Central memory CD8-positive, alpha-beta T cell (primary cell): ENCODE results near the gene CNTNAP2.

Experiments
- ATAC-seq: fragments of 150-1000 bp; cut with Tn5 transposase; replicated peaks from 2 replicates; pipeline ENCODE4 v1.10.0; 2022; ENCODE audit warnings: mild to moderate bottlenecking, moderate FRiP score, moderate number of reproducible peaks; ENCODE audit not compliant: poor library complexity, severe bottlenecking; ENCODE audit errors: extremely low read depth
- DNase-seq, 2 donors: peaks; one replicate each; pipeline ENCODE4 v3.0.0; 2021; ENCODE audit warnings: low spot score in 2 of 2
- H3K27ac Mint-ChIP-seq: one replicate; pipeline ENCODE4 v1.8.0; 2022; ENCODE audit warnings: low read depth, mild to moderate bottlenecking, moderate library complexity, mixed read lengths
- H3K27me3 Mint-ChIP-seq: one replicate; pipeline ENCODE4 v1.8.0; 2022; ENCODE audit warnings: mixed read lengths
- H3K36me3 Mint-ChIP-seq: one replicate; pipeline ENCODE4 v1.8.0; 2022; ENCODE audit warnings: mild to moderate bottlenecking, moderate library complexity, mixed read lengths; ENCODE audit not compliant: insufficient read depth
- H3K4me1 Mint-ChIP-seq: one replicate; pipeline ENCODE4 v1.8.0; 2022; ENCODE audit warnings: mixed read lengths
- H3K4me3 Mint-ChIP-seq: one replicate; pipeline ENCODE4 v1.8.0; 2022; ENCODE audit warnings: mild to moderate bottlenecking, moderate library complexity, mixed read lengths
- H3K9me3 Mint-ChIP-seq: one replicate; pipeline ENCODE4 v1.8.0; 2022; ENCODE audit warnings: mixed read lengths

The CNTNAP2 gene

DNA sequence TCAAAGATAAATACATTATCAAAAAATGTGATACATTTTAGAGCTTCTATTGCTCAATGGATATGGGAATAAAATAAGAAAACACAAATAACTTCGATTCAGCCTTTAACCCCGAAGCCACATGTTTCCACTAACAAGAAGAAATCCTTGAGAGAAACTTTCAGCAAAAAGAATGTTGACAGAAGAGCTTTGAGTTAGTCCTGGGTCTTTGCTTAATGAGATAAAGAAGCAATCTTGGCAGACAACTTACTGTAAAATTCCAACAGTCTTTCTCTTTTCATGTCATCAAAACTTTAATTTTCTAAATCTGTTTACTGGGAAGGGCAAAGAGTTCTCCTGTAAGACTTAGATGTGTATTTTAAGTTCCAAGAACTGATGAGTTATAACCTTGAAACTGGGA is 810.2 kb downstream of the CNTNAP2 start:
- Mint-ChIP-seq H3K4me3 (no peak overlapping the region), H3K27ac (no peak overlapping the region), H3K27me3 (no peaks in the 10 kb centered on the region), H3K36me3 (no peaks in the 10 kb centered on the region), H3K9me3 (no peaks in the 10 kb centered on the region), H3K4me1 (no peaks in the 10 kb centered on the region)
- ATAC-seq (no peak), DNase-seq (no peak)

DNA sequence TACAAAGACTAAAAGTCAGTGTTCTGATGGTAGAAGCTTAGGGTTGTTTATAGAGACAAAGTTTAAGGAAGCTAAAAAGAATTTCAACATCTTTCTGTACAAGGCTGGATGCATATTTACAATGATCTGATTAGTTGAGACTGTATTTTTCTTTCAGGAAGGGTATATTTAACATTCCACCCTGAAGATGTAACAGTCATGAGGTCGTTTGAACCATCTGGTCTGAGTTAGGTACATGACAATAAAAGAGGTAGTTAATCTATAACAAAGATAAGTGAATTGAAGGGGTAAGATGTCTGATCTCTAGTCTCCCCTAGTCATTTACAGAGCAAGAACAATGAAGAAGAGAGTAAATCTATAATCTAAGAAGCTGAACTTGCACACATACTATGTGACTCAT is 821.2 kb downstream of the CNTNAP2 start:
- Mint-ChIP-seq H3K4me1 (no peaks in the 10 kb centered on the region), H3K27me3 (no peaks in the 10 kb centered on the region), H3K9me3 (peaks cover 19% of the 10 kb centered on the region), H3K36me3 (no peaks in the 10 kb centered on the region), H3K4me3 (no peak overlapping the region), H3K27ac (no peak overlapping the region)
- ATAC-seq: no peak
- no peak for DNase-seq

DNA sequence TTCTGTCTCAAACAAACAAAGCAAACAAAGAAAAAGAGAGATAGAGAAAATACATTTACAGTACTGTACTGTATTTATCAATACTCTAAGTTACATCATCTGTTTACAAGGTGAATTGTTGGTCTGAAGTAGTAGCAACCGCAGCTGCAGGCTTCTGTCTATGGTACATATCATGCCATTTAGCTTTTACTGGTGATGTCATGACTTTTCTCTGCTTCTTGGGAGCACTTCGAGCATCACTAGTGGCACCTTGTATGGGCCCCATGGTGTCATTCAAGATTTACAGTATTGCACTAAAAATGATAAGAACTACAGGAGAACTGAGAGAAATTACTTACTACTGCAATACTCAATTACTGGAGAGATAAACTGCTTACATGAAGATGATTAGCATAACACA is 826.9 kb downstream of the CNTNAP2 start:
- H3K27ac Mint-ChIP-seq: no peak overlapping the region

DNA sequence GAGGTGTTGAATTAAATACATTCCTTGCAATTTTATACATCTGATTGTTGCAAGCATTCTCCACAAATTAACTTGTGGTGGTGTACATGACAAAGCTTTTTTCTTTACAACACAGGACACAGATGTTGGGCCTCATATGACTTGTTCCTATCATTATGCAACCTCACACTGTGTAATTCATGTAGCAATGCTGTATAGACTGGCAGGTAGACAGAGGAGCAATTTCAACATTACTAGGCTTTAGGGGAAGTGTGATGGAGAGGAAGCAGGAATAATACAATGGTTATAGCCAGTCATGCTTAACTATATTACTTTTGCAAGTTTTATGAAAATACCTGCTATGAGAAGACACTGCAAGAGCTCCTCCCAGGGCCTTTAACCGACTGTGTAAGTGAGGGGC is 832.1 kb downstream of the CNTNAP2 start:
- Mint-ChIP-seq H3K4me1 (no peaks in the 10 kb centered on the region), H3K36me3 (no peaks in the 10 kb centered on the region), H3K27ac (no peak overlapping the region), H3K9me3 (peaks cover 22% of the 10 kb centered on the region), H3K27me3 (no peaks in the 10 kb centered on the region), H3K4me3 (no peak overlapping the region)
- ATAC-seq (no peak), DNase-seq (no peak)

More for the DNA sequence above, 826.9 kb downstream of the CNTNAP2 start:
- DNase-seq (no peak), ATAC-seq (no peak)
- Mint-ChIP-seq H3K4me1 (no peaks in the 10 kb centered on the region), H3K4me3 (no peak overlapping the region), H3K9me3 (peaks cover 20% of the 10 kb centered on the region), H3K27me3 (no peaks in the 10 kb centered on the region), H3K36me3 (no peaks in the 10 kb centered on the region)

DNA sequence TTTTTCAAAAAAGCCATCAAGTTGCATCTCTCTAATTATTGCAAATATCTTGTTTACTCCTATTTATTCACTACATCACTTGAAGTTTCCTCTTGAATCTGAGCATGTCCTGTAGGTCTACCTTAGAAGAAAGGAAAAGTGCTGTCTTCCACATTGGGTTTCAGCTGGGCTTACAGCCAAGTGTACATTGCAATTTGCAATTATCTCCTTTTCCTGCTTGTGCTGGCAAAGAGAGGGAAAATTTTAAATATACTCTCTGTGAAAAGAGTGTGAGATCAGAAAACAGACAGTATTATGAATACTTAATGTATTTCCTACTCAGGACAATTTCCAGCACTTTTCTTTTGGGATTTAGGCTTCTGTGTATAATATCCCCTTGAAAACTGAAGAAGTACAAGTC is 839.7 kb downstream of the CNTNAP2 start:
- Mint-ChIP-seq H3K9me3 (peaks cover 18% of the 10 kb centered on the region), H3K4me3 (no peak overlapping the region), H3K4me1 (no peaks in the 10 kb centered on the region), H3K27me3 (no peaks in the 10 kb centered on the region), H3K27ac (no peak overlapping the region), H3K36me3 (no peaks in the 10 kb centered on the region)
- DNase-seq (no peak), ATAC-seq (no peak)

DNA sequence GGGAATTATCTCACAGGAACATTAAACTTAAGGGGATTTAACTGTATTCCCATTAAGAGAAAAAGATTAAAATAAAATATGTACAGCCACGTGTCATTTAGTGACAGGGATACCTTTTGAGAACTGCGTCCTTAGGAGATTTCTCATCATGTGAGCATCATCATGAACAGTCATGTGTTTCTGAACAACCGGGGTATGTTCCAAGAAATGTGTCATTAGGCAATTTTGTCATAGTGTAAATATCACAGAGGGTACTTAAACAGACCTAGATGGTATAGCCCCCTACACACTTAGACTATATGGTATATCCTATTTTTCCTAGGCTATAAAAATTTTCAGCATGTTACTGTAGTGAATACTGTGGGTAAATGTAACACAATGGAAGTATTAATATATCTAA is 840.3 kb downstream of the CNTNAP2 start:
- Mint-ChIP-seq H3K27ac (no peak overlapping the region), H3K36me3 (no peaks in the 10 kb centered on the region), H3K9me3 (peaks cover 18% of the 10 kb centered on the region), H3K27me3 (no peaks in the 10 kb centered on the region), H3K4me1 (no peaks in the 10 kb centered on the region), H3K4me3 (no peak overlapping the region)
- ATAC-seq: no peak
- no peak for DNase-seq

DNA sequence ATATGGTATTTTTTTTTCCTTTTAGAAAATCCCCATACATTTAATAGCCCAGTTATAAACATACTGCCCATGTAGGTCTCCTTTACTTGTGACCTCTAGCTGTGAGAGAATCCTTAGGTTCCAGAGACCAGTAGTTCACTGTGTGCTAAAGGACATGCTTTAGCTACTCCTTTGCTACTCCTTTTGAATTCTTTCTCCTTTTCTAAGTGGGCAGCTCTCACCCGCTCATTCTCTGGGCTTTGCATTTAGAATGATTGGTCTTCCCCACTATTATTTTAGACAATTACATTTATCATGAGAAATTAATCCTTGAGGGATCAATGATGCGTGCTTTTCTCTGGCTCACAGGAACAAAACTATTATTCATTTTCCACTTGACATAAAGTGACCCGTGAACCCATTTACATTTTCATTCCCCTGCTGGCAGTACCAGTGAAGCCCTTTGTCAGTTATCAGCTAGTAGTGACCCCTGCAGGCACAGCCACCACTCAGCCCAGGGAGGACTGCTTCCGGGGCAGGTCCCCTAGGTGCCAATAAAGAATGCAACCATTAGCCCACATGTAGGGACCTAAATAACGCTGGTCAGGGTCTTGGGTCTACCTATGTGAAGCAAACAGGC is 844.3 kb downstream of the CNTNAP2 start:
- no peak overlapping the region for H3K27ac Mint-ChIP-seq
- H3K36me3 Mint-ChIP-seq: no peaks in the 10 kb centered on the region
- H3K4me1 Mint-ChIP-seq: no peaks in the 10 kb centered on the region
- H3K4me3 Mint-ChIP-seq: no peak overlapping the region
- H3K27me3 Mint-ChIP-seq: no peaks in the 10 kb centered on the region
- no peak for DNase-seq
- H3K9me3 Mint-ChIP-seq: peaks cover 12% of the 10 kb centered on the region
- ATAC-seq: no peak

DNA sequence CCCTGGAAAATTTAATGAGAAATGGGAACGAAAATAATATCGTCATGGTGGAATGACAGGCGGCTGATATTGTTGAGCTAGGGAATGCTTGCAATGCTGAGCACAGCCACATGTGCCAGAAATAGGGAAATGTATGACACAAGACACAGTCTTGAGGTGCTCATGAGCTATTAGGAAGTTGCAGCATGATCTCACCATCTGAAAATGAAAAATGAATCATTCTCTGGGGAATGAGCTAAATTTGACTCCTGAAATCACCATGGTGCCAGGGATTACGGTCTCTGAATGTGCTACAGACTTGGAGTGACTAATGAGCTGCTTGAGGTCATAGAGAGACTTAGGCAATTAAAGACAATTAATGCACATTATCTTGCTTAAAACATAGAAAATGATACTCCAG is 845.0 kb downstream of the CNTNAP2 start:
- Mint-ChIP-seq H3K36me3 (no peaks in the 10 kb centered on the region), H3K27me3 (no peaks in the 10 kb centered on the region), H3K4me3 (no peak overlapping the region), H3K9me3 (peaks cover 12% of the 10 kb centered on the region), H3K27ac (no peak overlapping the region), H3K4me1 (no peaks in the 10 kb centered on the region)
- DNase-seq (no peak), ATAC-seq (no peak)

DNA sequence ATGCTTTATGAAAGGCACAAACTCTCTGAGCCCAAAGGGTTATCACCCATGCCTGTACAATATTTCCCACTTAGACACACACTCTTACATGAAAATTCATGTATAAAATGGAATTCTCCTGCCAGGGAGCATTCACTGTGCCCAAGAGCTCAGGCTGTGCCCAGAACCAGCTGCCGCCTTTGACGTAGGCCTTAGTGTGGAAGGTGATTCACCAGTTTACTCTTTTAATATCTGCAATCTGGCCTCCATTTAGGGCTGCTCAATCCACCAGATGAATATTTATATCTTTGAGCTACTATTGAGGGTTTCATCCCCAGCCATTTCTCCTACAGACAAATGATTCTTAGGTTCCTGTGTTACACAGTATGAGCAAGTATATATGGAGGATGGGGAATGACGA is 849.7 kb downstream of the CNTNAP2 start:
- no peaks in the 10 kb centered on the region for H3K27me3 Mint-ChIP-seq
- ATAC-seq: no peak
- no peaks in the 10 kb centered on the region for H3K36me3 Mint-ChIP-seq
- H3K4me1 Mint-ChIP-seq: no peaks in the 10 kb centered on the region
- no peak for DNase-seq
- no peak overlapping the region for H3K4me3 Mint-ChIP-seq
- H3K9me3 Mint-ChIP-seq: no peaks in the 10 kb centered on the region
- no peak overlapping the region for H3K27ac Mint-ChIP-seq

DNA sequence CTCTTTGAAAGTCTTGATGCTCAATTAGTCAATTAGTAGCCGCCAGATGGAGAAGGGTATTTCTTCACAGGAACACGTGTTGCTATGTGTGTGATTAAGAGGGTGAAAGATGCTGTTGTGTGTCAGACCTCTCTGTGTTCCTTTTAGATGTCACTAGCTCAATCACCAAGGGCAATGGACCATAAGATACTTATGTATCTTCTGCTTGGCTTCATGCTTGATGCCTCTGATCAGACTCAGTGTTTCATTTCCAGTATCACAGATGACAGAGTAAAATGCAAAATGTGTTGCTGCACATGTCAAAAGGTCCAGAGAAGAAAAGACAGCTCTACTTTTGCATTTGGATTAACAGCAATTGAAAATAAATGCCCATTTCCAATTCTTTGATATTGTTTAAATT is 865.9 kb downstream of the CNTNAP2 start:
- ATAC-seq: no peak
- H3K9me3 Mint-ChIP-seq: peaks cover 23% of the 10 kb centered on the region
- no peak for DNase-seq
- H3K36me3 Mint-ChIP-seq: no peaks in the 10 kb centered on the region
- H3K4me1 Mint-ChIP-seq: no peaks in the 10 kb centered on the region
- no peak overlapping the region for H3K4me3 Mint-ChIP-seq
- H3K27ac Mint-ChIP-seq: no peak overlapping the region
- H3K27me3 Mint-ChIP-seq: no peaks in the 10 kb centered on the region

DNA sequence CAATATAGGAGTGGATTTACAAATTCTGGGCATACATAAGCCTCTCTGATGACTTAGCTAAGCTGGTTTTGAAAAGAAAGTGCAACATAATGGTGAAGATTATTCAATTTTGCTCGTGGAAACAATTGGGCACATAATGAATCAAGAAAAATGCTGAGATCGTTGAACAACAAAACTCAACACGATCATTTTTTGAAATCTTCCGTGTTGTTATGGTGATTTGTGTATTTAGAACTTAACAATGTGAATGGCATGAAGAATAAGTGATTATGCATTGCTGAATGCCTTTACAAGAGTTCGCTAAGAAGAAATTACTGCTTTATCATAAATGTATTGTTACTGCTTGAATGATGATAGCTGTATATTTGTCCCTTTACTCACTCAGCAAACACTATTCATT is 875.0 kb downstream of the CNTNAP2 start:
- Mint-ChIP-seq H3K27me3 (no peaks in the 10 kb centered on the region), H3K4me1 (no peaks in the 10 kb centered on the region), H3K36me3 (no peaks in the 10 kb centered on the region), H3K27ac (no peak overlapping the region), H3K9me3 (peaks cover 19% of the 10 kb centered on the region), H3K4me3 (no peak overlapping the region)
- ATAC-seq: no peak
- DNase-seq: no peak

DNA sequence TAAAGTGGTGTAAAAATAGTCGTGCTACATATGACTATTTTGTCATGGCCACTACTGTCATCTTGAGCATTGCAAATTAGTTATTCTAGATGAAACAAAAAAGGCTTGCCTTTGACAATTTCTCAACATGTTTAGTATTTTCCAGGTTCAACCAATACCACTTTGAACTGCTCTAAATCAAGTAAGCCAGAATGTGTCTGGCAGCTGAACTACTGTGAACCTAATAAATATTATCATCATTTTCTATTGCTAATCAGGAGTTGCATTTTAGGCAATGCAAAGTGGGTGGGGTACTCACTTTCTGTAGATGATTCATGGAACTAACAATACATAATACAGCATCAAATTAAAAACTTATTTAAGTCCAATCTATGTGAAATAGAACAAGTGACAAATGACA is 877.2 kb downstream of the CNTNAP2 start:
- H3K27ac Mint-ChIP-seq: no peak overlapping the region
- no peaks in the 10 kb centered on the region for H3K4me1 Mint-ChIP-seq
- H3K27me3 Mint-ChIP-seq: no peaks in the 10 kb centered on the region
- no peaks in the 10 kb centered on the region for H3K36me3 Mint-ChIP-seq
- no peak for DNase-seq
- H3K4me3 Mint-ChIP-seq: no peak overlapping the region
- peaks cover 30% of the 10 kb centered on the region for H3K9me3 Mint-ChIP-seq
- ATAC-seq: no peak

DNA sequence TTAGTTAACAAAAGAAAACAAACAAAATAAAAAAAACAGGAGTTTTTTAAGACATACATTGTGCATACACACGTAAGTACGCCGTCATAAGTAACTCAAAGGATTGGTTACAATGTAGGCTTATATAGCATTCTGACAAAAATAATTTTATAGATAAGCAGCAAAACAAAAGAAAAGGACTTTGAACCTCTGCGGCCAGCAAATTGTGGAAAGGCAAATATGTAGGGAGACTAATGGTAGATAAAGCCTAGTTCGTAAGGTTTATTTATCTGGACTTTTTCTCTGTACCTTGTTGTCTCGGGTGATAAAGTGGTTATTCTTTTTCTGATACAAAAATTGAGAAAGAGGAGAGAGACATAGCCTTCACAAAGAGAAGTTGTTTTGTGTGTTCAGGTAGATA is 891.9 kb downstream of the CNTNAP2 start:
- Mint-ChIP-seq H3K4me1 (no peaks in the 10 kb centered on the region), H3K9me3 (peaks cover 19% of the 10 kb centered on the region), H3K36me3 (no peaks in the 10 kb centered on the region), H3K27me3 (no peaks in the 10 kb centered on the region), H3K27ac (no peak overlapping the region), H3K4me3 (no peak overlapping the region)
- ATAC-seq: no peak
- no peak for DNase-seq

DNA sequence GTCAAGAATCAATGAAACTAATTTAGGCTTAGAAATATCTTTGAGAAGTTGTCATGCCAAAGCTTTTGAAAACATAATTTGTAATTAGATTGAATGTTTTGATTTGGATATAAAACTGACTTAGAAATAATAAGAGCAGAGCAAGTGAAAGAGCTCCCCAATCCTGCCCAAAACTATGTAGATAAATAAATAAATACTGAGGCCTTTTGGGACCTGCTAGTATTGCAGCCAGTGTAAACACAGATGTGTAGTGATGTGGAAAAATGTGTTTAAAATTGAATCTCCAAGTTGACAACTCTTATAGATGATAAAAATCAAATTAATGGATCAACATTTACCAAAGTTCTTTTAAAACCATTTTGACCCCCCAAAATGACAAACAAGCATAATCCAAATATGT is 896.1 kb downstream of the CNTNAP2 start:
- H3K9me3 Mint-ChIP-seq: peaks cover 19% of the 10 kb centered on the region
- no peaks in the 10 kb centered on the region for H3K27me3 Mint-ChIP-seq
- H3K27ac Mint-ChIP-seq: no peak overlapping the region
- no peak for DNase-seq
- no peaks in the 10 kb centered on the region for H3K4me1 Mint-ChIP-seq
- no peaks in the 10 kb centered on the region for H3K36me3 Mint-ChIP-seq
- ATAC-seq: no peak
- no peak overlapping the region for H3K4me3 Mint-ChIP-seq
